HFFc6 (cell line): ENCODE measurements around the gene NFIA. TPM values are rescaled to one million over a fixed set of nuclear protein-coding genes. Genes with fewer than 3 reads are reported as not detected.

Experiments
- DNase-seq: peaks from one replicate; pipeline ENCODE4 v3.0.0-alpha.2; 2018
- H3K27ac Mint-ChIP-seq: 2 replicates; pipeline ENCODE4 v1.8.0; 2020; ENCODE audit warnings: mild to moderate bottlenecking, mixed read lengths
- H3K27me3 Mint-ChIP-seq: 2 replicates; pipeline ENCODE4 v1.8.0; 2021; ENCODE audit warnings: mild to moderate bottlenecking, moderate library complexity, mixed read lengths; ENCODE audit not compliant: insufficient read depth
- H3K36me3 Mint-ChIP-seq: 2 replicates; pipeline ENCODE4 v1.8.0; 2021; ENCODE audit warnings: low read depth, mixed read lengths
- H3K4me1 Mint-ChIP-seq: 2 replicates; pipeline ENCODE4 v1.8.0; 2020; ENCODE audit warnings: low read depth, mixed read lengths
- H3K4me3 Mint-ChIP-seq: 2 replicates; pipeline ENCODE4 v1.8.0; 2020; ENCODE audit warnings: mild to moderate bottlenecking, moderate library complexity, mixed read lengths
- H3K9me3 Mint-ChIP-seq: 2 replicates; pipeline ENCODE4 v1.8.0; 2020; ENCODE audit warnings: mild to moderate bottlenecking, mixed read lengths
- CTCF ChIP-seq: fragments of 200-600 bp; sonication (generic); IDR thresholded peaks from 2 replicates; pipeline ENCODE4 v1.5.0; 2021; ENCODE audit warnings: antibody characterized with exemption, mild to moderate bottlenecking
- total RNA-seq, 6 experiments: library from RNA; stranded (reverse); fragmentation: NEBNext Ultra II Directional; extraction: Animal tissue kit (Norgen Biotek cat#: 25700); gene quantifications; 2 replicates in 1 of 6; 3 replicates in 5 of 6; pipeline ENCODE4 v1.2.3, GENCODE V29; 2021

NFIA gene
- total RNA-seq, 6 experiments from 2014 or later = 8.5 to 11.3 (median 10.4) TPM

GRCh38 chr1:61226791-61227567 lies 144.6 kb downstream of the NFIA start:
- H3K9me3 Mint-ChIP-seq = no peaks in the 10 kb centered on the region
- peak overlapping the region; percentile 54; the same call in 1 of the 2 replicates for H3K4me3 Mint-ChIP-seq
- H3K27me3 Mint-ChIP-seq = no peaks in the 10 kb centered on the region; the same call in 1 of the 2 replicates
- H3K36me3 Mint-ChIP-seq = no peaks in the 10 kb centered on the region
- no peak for TF ChIP-seq CTCF
- DNase-seq = no peak
- no peak overlapping the region for H3K27ac Mint-ChIP-seq
- peaks cover 15% of the 10 kb centered on the region; the same call in 1 of the 2 replicates for H3K4me1 Mint-ChIP-seq

- no peak for DNase-seq
- H3K4me3 Mint-ChIP-seq = no peak overlapping the region
- no peaks in the 10 kb centered on the region for H3K36me3 Mint-ChIP-seq
- H3K4me1 Mint-ChIP-seq = peaks cover 15% of the 10 kb centered on the region; the same call in 1 of the 2 replicates
- H3K27me3 Mint-ChIP-seq = no peaks in the 10 kb centered on the region; the same call in 1 of the 2 replicates
- TF ChIP-seq CTCF = no peak
- H3K9me3 Mint-ChIP-seq = no peaks in the 10 kb centered on the region
- H3K27ac Mint-ChIP-seq = no peak overlapping the region
Observed at GRCh38 chr1:61227857-61228550, 145.6 kb downstream of the NFIA start.

- Mint-ChIP-seq H3K4me1 (peaks cover 15% of the 10 kb centered on the region; the same call in 1 of the 2 replicates), H3K27me3 (no peaks in the 10 kb centered on the region; the same call in 1 of the 2 replicates), H3K36me3 (no peaks in the 10 kb centered on the region), H3K4me3 (no peak overlapping the region), H3K27ac (no peak overlapping the region), H3K9me3 (no peaks in the 10 kb centered on the region)
- no peak for TF ChIP-seq CTCF
- DNase-seq = no peak
Observed at GRCh38 chr1:61230523-61230922, 148.2 kb downstream of the NFIA start.

- TF ChIP-seq CTCF = no peak
- Mint-ChIP-seq H3K4me1 (peaks cover 13% of the 10 kb centered on the region; the same call in 1 of the 2 replicates), H3K9me3 (no peaks in the 10 kb centered on the region), H3K4me3 (no peak overlapping the region), H3K36me3 (no peaks in the 10 kb centered on the region), H3K27me3 (no peaks in the 10 kb centered on the region; the same call in 1 of the 2 replicates), H3K27ac (no peak overlapping the region)
- no peak for DNase-seq
Observed at GRCh38 chr1:61231795-61232194, 149.4 kb downstream of the NFIA start.

GRCh38 chr1:61233121-61233660 lies 150.8 kb downstream of the NFIA start:
- TF ChIP-seq CTCF = no peak
- Mint-ChIP-seq H3K36me3 (no peaks in the 10 kb centered on the region), H3K4me3 (no peak overlapping the region), H3K9me3 (no peaks in the 10 kb centered on the region), H3K27ac (no peak overlapping the region), H3K27me3 (no peaks in the 10 kb centered on the region; the same call in 1 of the 2 replicates), H3K4me1 (peaks cover 8% of the 10 kb centered on the region; the same call in 1 of the 2 replicates)
- DNase-seq = no peak
